ENCODE measurements around the gene ASAP2.
A peak's percentile ranks its signal among the peaks of the same experiment; 100 is the strongest.
"Not testable (repeated sequence)": the region's sequence is repeated elsewhere in the genome, so short reads cannot be mapped to it uniquely, and the experiment has no call there.

Gene ASAP2

DNA sequence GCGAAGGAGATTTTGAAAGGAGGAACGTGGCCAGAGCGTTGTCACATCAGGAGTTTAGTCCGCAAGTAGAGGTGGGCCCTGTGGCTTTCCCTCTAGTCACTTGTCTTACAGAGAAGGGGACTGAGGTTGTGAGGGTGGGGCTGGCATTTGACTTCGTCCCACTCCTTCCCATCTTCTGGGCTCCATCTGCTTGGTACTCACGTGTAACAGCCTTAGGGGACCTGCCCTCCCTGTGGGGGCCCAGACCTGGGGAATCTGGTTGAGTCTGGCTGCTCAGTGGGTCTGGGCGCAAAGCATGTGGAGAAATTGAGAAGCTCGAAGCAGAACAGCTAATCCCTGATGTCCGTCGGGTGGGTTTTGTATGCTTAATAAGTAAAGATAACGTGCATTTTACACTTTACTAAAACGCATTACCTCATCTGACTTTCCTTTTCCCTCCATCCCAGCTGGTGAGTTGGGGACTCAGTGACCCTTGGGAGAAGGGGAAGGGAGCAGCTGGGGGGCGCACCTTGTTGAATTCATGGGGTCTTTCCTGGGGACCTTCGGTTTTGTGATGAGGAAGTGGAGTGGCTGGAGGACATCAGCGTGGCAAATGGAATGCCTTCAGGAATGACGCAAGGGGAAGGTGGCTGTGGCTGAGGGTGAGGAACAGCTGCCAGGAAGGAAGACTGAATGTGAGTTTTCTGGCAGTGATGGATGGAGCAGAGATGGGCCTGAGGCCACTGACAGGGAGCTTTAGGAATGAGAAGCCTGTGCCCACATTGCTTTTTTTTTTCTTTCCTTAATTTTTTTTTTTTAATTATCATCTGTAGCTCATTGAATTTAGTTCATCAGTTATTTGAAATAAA, 44.8 kb downstream of the ASAP2 start:
- peak; percentile 78 for DNase-seq (ENCODE audit: low read depth)

DNA sequence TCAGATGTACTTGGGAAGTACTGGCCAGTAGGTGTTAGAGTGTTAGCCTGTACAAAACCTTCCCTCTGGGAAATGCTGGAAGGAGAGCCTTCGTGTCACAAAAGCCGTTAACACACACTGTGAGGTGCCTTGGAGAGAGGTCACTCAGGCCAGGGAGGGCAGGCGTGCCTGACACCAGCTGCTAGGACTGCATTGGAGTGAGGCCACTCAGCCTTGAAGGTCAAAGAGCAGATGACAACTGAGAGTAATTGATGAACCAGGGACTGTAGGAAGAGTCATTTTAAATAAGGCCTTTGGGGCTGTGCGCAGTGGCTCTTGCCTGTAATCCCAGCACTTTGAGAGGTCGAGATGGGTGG, 45.4 kb downstream of the ASAP2 start:
- no peak for DNase-seq (ENCODE audit: low read depth)

DNA sequence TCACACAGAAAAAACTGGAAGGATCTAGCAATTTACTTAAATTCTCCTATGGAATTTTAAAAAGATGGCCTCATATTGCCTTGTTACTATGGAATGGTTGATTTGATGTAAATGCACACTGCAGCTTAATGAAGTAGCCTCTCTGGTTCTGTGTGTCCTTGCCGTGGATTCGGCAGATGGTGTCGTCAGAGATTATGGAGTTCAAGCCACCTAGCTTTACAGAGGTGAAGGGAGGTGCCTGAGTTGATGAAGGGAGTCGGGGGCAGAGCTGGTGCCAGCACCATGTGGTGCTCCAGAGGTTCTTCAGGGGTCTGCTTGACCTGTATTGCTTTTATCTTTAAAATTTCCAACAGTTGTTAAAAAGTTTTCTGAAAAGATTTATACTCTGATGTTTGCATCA, 48.8 kb downstream of the ASAP2 start:
- no peak for DNase-seq (ENCODE audit: low read depth)

DNA sequence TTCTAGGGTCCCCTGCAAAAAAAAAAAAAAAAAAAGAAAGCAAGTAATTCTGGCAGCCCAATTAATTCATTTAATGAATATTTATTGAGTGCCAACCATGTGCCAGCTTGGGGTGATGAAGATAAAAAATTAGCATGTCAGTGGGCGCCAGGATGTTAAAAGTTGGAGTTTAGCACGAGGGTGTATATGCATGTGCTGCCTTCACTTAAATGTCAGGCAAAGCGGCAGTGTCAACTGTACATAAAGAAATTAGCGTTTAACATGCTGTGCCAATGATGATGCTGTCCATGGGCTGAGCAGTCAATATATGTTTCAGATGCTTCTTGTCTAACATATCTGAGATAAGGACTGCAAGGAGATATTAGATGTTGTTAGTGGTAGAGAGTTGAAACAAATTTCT, 49.5 kb downstream of the ASAP2 start:
- DNase-seq (ENCODE audit: low read depth), result no peak

DNA sequence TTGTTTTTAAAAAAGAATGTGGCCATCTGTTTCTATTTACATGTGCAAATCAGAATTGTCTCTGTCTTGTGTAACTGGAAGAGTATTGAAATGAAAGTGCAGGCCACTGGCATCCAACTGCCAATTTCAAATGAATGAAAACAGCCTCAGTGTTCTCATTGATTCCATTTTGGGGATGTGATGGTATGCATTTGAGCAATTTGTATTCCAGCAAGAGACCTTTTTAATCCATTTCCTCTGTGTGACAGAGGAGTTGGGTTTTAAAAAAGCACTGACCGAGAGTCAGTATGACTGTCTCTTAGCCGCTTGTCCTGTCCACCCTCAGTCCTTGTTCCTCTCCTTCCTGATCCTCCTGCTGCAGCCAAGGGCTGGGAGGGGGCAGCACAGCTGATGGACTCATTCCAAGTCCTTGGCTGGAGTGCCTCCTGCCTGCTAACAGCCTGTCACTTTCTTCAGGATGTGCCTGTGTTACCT, 50.0 kb downstream of the ASAP2 start:
- no peak for DNase-seq (ENCODE audit: low read depth)

DNA sequence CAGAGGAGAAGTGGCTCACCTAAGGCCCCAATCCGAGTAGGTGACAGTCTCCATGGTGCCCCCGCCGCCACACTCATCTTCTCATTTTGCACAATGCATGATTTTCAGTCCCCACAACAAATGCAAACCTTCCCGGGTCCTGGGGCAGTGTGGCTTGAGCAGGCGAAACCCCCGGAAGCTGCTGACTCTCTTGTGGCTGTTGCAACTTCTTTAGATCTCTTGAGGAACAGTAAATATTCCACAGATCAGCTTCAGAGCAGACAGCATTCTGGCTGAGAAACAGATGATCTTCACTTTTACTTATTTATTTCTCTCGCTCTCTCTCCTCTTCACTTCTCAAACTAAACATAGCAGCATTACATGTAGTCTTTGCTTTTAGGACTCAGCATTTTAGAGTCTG, 51.9 kb downstream of the ASAP2 start:
- DNase-seq (ENCODE audit: low read depth), result no peak

DNA sequence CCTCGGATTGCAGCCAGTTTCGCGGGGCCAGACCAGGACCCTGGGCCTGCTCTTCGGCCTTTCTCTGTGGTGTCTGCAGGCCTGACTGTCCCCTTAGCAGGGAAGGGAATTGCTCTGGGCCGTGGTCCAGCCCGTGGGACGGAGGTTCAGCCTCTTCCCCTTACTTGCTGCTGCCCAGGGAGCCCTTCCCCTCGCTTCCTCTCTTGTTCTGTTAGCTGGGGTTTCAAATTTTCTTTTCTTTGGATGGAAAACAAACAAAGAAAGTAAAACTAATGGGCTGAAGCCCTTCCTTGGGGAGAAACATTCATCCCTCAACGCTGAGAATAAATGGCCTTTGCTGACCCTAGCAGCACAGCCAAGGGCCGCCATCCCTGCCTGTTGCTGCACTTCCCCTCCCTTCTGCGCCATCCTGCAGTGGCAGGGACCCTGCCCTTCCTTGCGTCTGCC, 52.4 kb downstream of the ASAP2 start:
- no peak for DNase-seq (ENCODE audit: low read depth)

DNA sequence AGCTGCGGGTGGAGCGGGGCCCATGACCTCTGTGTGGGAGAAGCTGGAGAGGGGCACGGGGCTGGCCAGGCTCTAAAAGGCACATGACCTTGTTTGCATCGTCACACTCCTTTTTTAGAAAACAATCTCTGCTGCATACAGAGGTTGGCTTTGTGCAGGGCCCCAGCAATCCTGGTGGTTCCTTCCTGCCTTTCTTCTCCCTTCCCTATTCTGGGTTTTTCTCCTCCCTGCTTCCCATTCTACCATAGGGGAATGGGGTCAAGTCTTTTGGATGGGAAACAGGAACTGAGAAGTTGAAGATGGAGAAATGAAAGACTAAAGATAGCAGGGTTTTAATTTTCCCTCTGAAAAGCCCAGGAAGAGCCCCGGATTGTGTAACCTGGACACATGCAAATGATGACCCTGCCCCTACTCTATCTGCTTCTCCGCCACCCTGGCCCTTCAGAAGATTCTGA, 53.9 kb downstream of the ASAP2 start:
- DNase-seq (ENCODE audit: low read depth), result no peak

DNA sequence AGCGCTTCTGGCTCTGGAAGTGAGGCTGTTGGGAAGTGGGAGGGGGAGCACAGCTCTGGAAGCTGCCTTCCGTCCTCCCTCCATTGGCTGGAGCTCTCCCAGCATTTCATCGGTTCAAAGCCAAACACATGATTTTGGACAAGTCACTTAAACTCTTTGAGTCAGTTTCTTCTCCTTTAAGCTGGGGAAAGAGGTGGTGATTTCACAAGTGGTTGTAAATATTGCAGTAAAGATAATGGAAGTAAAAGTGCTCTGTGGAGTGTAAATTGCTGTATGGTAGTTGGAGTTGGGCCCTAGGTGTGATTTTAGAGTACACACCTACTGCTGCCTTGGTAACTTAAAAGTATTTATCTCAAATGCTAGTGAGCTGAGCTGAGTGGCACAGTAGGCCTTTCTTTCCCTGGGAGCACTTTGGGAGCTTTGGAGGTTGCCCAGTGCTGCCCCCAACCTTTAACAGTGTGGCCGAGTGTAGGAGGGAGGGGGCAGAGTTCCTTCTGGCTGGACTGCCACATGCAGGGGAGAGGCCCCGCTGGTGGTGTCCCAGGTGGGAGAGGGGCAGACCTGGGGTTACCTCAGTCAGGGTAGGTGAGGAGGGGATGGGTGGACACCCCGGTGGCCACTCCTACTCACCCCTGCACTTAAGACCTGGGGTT, 54.7 kb downstream of the ASAP2 start:
- DNase-seq (ENCODE audit: low read depth), result no peak

DNA sequence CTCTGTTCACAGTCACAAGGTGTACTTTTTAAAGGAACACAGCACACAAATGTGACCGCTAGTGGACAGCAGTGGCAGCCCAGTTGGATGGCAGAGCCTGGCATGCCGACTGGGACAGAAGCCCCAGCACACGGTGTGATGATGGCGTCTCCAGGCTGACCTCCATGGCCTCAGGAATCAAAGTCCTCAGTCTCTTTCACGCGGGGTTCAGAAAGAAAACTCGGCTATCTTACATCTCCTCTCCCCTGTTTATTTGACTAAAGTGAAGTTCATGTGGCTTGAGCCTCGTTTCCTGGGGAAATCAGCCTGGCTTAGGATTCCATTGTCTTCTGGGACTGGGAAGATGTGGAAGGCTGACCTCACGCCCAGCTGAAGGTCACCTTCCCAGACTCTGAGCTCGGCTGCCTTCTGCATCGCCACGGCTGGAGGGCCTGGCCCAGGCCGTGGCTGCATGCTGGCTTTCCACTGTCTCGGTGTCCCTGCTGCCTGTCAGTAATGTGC, 56.1 kb downstream of the ASAP2 start:
- DNase-seq (ENCODE audit: low read depth), result no peak

DNA sequence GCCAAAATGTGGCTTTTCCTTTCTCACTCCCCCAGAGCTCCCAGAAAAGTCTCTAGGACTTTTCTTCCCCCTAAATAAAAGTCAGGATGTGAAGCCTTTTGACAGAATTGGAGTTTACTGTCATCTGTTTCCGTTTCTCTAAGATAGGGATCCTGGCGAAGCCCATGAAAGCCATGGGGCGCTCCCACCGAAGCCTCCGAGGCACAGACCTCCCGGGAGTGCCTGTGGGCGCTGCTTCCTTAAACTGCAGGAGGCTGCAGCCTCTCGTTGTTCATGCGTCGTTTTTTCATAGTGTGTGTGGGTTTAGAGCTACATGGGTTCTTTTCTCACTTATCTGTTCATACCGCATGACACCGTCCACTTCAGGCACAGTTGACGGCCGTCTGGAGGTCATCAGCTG, 56.8 kb downstream of the ASAP2 start:
- no peak for DNase-seq (ENCODE audit: low read depth)

DNA sequence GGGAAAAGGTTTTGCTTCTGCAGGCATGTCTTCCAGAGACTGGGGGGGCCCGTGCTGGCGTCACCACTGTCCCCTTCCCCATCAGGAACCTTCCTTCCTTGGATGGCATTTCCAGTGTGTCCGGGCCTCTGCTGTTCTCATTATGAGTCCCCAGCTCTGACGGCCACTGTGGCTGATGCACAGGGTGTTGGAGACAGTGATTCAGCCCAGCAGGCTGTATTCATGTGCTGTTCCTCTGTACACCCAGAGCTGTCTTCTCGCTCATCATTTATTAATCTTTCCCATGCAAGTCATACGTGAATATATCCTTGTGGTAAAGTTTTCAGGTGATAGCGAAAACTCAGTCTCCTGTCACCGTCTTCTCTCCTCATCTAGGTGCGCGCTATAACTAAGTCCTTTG, 57.7 kb downstream of the ASAP2 start:
- no peak for DNase-seq (ENCODE audit: low read depth)

DNA sequence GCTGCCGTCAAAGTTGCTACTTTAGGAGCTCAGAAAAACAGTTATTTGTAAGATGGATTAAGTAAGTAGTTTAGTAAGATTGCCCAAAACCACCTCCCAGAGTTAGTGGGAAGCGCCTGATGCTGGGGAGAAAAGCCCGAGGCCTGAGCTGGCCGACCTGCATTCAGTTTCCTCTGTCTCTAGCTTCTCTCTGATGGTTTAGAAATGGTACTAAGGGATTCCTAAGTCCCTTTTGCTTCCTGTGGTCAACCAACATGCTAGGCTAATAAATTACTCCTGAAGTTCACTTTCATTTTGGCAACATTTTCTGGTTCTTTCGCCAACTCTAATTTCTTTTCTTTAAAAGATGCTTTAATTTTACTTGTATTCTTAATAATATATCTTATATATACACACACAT, 60.1 kb downstream of the ASAP2 start:
- no peak for DNase-seq (ENCODE audit: low read depth)

DNA sequence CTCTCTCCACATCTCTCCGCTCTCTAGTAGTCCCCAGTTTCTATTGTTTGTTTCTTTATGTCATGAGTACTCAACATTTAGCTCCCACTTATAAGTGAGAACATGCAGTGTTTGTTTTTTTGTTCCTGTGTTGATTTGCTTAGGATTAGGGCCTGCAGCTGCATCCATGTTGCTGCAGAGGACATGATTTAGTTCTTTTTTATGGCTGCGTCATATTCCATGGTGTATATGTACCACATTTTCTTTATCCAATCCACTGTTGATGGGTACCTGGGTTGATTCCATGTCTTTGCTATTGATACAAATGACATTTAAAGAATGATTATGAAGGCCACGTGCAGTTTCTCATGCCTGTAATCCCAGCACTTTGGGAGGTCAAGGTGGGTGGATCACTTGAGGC, 60.7 kb downstream of the ASAP2 start:
- DNase-seq (ENCODE audit: low read depth), result not testable (repeated sequence)

DNA sequence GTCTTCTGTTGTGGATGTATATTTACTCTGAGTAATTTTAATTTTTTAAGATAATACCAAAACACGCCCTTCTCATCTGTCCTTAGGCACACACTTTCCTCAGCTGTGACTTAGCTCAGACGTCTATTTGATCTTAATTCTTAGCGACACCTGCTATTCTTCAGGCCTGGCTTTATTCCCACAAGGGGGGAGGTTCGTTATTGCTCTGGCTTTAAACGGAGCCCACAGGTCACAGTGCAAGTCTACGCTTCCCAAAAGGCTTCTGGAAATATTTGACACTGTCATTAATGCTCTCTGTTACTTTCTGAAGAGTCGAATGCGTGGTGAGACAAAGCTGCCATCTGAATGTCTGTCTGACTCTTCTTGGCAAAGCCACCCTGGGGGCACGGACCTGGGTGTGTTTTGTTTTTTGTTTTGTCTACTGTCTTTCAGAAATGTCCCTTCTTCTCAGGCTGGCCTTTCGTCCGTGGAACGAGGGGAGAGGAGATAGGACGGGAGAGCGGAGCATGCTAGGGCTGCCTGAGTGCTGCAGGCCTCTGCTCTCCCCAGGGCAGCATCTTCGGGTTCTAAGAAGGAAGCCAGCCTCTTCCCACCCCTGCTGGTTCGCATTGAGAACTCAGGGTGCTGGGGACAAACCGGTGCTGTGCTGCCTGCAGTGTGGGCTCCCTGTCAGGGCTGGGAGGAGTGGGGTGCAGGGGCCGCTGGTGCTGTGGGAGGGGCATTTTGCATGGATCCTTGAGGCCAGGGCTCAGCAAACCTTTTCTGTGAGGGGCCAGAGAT, 61.9 kb downstream of the ASAP2 start:
- DNase-seq (ENCODE audit: low read depth), result no peak

DNA sequence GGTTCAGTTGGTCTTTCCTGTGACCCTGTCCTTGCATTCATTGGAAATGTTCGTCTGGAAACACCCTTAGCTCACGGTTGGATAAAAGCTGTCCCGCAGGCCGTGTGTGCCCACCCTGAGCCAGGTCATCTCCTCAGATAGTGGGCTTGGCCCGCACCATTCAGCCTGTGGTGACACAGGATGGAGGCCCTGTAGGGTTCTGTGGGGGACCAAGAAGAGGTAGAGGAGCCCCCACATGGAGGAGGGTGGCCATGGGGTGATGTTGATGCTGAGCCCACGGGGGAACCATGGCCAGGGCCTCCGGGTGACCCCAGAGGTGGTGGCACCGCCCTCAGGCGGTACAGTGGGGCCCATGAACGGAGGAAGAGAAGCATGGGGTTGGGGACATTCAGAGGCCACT, 62.7 kb downstream of the ASAP2 start:
- DNase-seq (ENCODE audit: low read depth), result no peak

DNA sequence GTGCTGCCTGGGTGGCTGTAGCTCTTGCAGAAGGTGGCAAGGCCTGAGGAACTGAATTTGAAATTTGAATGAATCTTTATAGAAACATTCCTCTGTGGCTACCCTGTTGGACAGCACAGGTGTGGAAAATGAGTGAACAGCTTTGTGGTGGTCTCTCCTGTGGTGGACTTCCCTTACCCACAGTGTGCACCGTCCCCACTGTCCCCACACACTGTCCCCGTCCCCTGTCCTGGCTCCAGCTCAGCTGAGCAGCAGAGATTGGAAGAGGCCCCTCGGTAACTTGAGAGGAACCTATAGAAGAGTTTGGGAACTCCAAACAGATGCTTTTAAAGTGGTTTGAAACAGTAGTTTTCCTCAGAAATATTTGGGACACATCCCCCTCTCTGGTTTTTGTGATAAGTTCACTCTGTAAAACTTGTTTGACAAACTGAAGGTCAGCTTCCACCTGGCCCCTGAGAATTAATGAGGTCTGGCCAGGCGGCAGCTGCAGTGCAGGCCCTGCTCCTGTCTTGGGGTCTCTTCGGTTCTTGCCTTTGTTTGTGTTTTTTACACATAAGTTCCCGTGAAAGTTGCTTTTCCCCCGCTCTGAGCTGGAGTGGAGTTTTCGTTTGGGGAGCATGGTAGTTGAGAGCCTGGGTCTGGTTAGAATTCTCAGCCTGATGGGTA, 63.2 kb downstream of the ASAP2 start:
- no peak for DNase-seq (ENCODE audit: low read depth)

DNA sequence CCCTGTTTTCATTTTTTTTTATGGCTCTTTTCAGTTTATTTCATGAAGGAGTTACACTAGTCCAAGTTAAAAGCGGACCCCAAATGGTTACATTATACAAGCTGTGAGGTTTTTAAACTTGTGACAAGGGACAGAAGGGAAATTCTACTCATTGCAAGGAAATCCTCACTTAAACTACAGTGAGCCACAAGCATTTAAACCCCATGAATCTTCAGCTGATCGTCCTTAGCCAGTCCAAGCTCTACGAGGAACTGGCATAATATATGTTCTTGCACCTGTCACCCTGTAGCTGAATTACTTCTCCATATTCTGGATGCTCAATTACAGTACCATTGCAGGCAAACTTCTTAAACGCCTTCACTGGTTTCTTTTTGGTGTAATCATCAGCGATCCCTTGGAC, 64.5 kb downstream of the ASAP2 start:
- no peak for DNase-seq (ENCODE audit: low read depth)

DNA sequence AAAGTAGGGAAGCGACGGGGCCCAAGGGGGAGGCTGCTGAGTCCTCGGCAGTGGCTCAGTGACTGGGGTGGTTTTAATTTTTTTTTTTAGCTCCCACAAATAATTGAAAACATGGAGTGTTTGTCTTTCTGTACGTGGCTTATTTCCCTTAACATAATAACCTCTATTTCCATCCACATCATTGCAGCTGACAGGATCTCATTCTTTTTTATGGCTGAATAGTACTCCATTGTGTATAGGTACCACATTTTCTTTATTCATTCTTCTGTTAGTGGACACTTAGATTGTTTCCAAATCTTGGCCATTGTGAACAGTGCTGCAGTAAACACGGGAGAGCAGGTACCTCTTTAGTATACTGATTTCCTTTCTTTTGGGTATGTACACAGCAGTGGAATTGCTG, 65.1 kb downstream of the ASAP2 start:
- DNase-seq (ENCODE audit: low read depth), result no peak

DNA sequence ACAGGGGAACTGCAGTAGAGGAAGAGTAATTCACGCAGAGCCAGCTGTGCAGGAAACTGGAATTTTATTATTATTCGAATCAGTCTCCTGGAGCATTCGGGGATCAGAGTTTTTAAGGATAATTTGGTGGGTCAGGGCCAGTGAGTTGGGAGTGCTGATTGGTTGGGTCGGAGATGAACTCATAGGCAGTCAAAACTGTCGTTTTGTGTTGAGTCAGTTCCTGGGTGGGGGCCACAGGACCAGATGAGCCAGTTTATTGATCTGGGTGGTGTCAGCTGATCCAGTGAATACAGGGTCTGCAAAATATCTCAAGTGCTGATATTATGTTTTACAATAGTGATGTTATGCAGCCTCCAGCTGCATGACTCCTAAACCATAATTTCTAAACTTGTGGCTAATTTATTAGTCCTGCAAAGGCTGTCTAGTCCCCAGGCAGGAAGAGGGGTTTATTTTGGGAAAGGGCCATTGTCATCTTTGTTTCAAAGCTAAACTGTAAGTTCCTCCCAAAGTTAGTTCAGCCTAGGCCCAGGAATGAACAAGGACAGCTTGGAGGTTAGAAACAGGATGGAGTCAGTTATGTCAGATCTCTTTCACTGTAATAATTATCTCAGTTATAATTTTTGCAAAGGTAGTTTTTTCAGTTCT, 67.0 kb downstream of the ASAP2 start:
- no peak for DNase-seq (ENCODE audit: low read depth)

DNA sequence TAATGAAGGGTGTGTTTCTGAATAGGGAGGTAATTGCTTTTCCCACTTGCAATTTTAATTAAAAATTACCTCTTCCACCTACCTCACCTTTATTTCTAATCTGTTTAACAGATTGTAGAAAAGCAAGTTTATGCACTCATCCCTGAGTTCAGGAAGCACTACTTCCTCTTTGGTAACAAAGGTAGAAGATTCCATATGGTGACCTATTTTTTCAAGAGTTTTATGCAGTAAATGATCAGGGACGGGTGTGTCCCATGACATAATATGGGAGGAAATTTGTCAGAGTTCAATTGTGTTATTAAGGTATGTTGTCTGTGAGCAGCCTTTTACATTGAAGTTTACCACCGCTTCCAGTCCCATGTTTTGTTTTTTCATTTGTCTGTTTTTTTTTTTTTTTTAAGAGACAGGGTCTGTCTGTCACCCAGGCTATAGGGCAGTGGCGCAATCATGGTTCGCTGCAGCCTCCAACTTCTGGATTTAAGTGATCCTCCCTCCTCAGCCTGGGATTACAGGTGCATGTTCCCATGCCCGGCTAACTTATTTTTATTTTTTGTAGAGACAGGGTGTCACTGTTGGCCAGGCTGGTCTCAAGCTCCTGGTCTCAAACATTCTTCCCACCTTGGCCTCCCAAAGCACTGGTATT, 68.2 kb downstream of the ASAP2 start:
- DNase-seq (ENCODE audit: low read depth), result no peak
